Endothelial cell of umbilical vein (primary cell): Measurements from ENCODE around the gene ST8SIA1. TPM values are rescaled to one million over a fixed set of nuclear protein-coding genes. Genes with fewer than 3 reads are reported as not detected.

Source experiments
- BruUV-seq: library from RNA; stranded (reverse); fragments of 400-500 nt; replicated peaks from 2 replicates; lab custom pipeline; 2021; lab: Mats Ljungman, UMichigan
- CTCF ChIA-PET: fragments of 300-600, 350-600 bp; sonication (Branson Sonifier 250); formaldehyde crosslinking; loops from one replicate; lab custom pipeline; 2021; ENCODE audit warnings: antibody characterized with exemption, inconsistent platforms; lab: Charles Lee
- POLR2A ChIA-PET: fragments of 300-600, 350-600 bp; sonication (Branson Sonifier 250); formaldehyde crosslinking; loops from one replicate; lab custom pipeline; 2021; ENCODE audit warnings: antibody characterized with exemption, inconsistent platforms; lab: Charles Lee
- DNase-seq: peaks from one replicate; pipeline ENCODE4 v3.0.0-alpha.2; 2011; ENCODE audit warnings: low read depth, low spot score
- FAIRE-seq: peaks from 2 replicates; lab custom pipeline; 2011; peaks lifted over from hg19 to GRCh38; lab: Jason Lieb, UNC
- H2AFZ ChIP-seq: 2 replicates; pipeline ENCODE4 v1.6.0; 2012; ENCODE audit warnings: low read depth, low read length, control low read depth, inconsistent platforms
- H3K27ac ChIP-seq: 2 replicates; pipeline ENCODE4 v1.5.1; 2011; ENCODE audit warnings: low read depth, mild to moderate bottlenecking, control low read depth, low read length, moderate library complexity; ENCODE audit not compliant: insufficient read depth
- H3K27me3 ChIP-seq, 2 experiments: 2 replicates each; pipeline versions ENCODE4 v1.6.0 to v1.6.1; 2011; ENCODE audit warnings: low read length in 2 of 2, mixed read lengths in 1 of 2; ENCODE audit not compliant: control insufficient read depth in 2 of 2, insufficient read depth in 2 of 2
- H3K36me3 ChIP-seq, 2 experiments: 2 replicates in 1 of 2; 3 replicates in 1 of 2; pipeline ENCODE4 v1.5.1; 2011; ENCODE audit warnings: low read length in 2 of 2, mild to moderate bottlenecking in 1 of 2, moderate library complexity in 1 of 2; ENCODE audit not compliant: control insufficient read depth in 2 of 2, insufficient read depth in 2 of 2; ENCODE audit errors: extremely low read depth in 1 of 2
- H3K4me1 ChIP-seq: 3 replicates; pipeline ENCODE4 v1.5.1; 2011; ENCODE audit warnings: mild to moderate bottlenecking, low read length; ENCODE audit not compliant: control insufficient read depth, insufficient read depth; ENCODE audit errors: extremely low read depth
- H3K4me2 ChIP-seq: 2 replicates; pipeline ENCODE4 v1.6.1; 2011; ENCODE audit warnings: low read length, control low read depth, mixed read lengths; ENCODE audit not compliant: insufficient read depth
- H3K4me3 ChIP-seq, 3 experiments: fragments of 200-600 bp in 1 of 3; sonication (generic), shearing (Covaris generic) in 1 of 3; replicated peaks in 1 of 3; 2 replicates each; pipeline ENCODE4 v1.5.1; 2011 to 2016; ENCODE audit warnings: control low read depth in 3 of 3, low read length in 3 of 3, mild to moderate bottlenecking in 2 of 3, inconsistent platforms in 1 of 3, low read depth in 1 of 3, moderate library complexity in 1 of 3; ENCODE audit not compliant: insufficient read depth in 1 of 3
- H3K79me2 ChIP-seq: 2 replicates; pipeline ENCODE4 v1.6.0; 2012; ENCODE audit warnings: low read length, inconsistent platforms; ENCODE audit not compliant: control insufficient read depth, insufficient read depth
- H3K9ac ChIP-seq: replicated peaks from 2 replicates; pipeline ENCODE3; 2011; ENCODE audit warnings: low read length, control low read depth; ENCODE audit not compliant: insufficient read depth; ENCODE audit errors: extremely low read depth
- H3K9me1 ChIP-seq: replicated peaks from 3 replicates; pipeline ENCODE4 v1.6.0; 2011; ENCODE audit warnings: mild to moderate bottlenecking, low read length; ENCODE audit not compliant: control insufficient read depth, insufficient read depth; ENCODE audit errors: extremely low read depth
- H3K9me3 ChIP-seq: replicated peaks from 2 replicates; pipeline ENCODE4 v1.5.1; 2012; ENCODE audit warnings: low read length, inconsistent platforms; ENCODE audit not compliant: control insufficient read depth, insufficient read depth
- H4K20me1 ChIP-seq: replicated peaks from 2 replicates; pipeline ENCODE3; 2011; ENCODE audit warnings: mild to moderate bottlenecking, low read length; ENCODE audit not compliant: control insufficient read depth, insufficient read depth; ENCODE audit errors: extremely low read depth
- CTCF ChIP-seq, 2 donors: IDR thresholded peaks; 1 replicate in 1 of 2; 2 replicates in 1 of 2; pipeline ENCODE4 v1.5.1; 2011; ENCODE audit warnings: low read length in 2 of 2, mild to moderate bottlenecking in 2 of 2, moderate library complexity in 2 of 2, control low read depth in 1 of 2, inconsistent platforms in 1 of 2, low read depth in 1 of 2; ENCODE audit not compliant: insufficient read depth in 1 of 2; ENCODE audit errors: extremely low read depth in 1 of 2
- EZH2 ChIP-seq: IDR thresholded peaks from 2 replicates; pipeline ENCODE4 v1.6.1; 2012; ENCODE audit warnings: borderline replicate concordance, low read depth, mild to moderate bottlenecking, moderate library complexity, low read length, inconsistent platforms; ENCODE audit not compliant: severe bottlenecking
- FOS ChIP-seq: IDR thresholded peaks from 2 replicates; pipeline ENCODE4 v1.6.1; 2011; ENCODE audit warnings: mild to moderate bottlenecking, low read length, moderate library complexity, borderline replicate concordance; ENCODE audit not compliant: insufficient read depth
- GATA2 ChIP-seq: IDR thresholded peaks from 2 replicates; pipeline ENCODE4 v1.7.0; 2011; ENCODE audit warnings: low read depth, mild to moderate bottlenecking, moderate library complexity, mixed read lengths, low read length; ENCODE audit not compliant: insufficient read length, insufficient read depth
- JUN ChIP-seq: IDR thresholded peaks from 2 replicates; pipeline ENCODE4 v1.6.1; 2011; ENCODE audit warnings: borderline replicate concordance, low read depth; ENCODE audit not compliant: insufficient read length, insufficient read depth
- MAX ChIP-seq: IDR thresholded peaks from 2 replicates; pipeline ENCODE4 v1.6.1; 2011; ENCODE audit not compliant: insufficient read depth, insufficient read length
- MYC ChIP-seq: IDR thresholded peaks from one replicate; pipeline ENCODE4 v1.6.1; 2011; ENCODE audit warnings: mild to moderate bottlenecking, low read depth, low read length
- POLR2A ChIP-seq: IDR thresholded peaks from 2 replicates; pipeline ENCODE4 v1.6.1; 2012; ENCODE audit warnings: low read depth, mild to moderate bottlenecking, control low read depth, low read length
- POLR2AphosphoS5 ChIP-seq: IDR thresholded peaks from 2 replicates; pipeline ENCODE4 v1.6.1; 2012; ENCODE audit warnings: low read depth, mild to moderate bottlenecking, control low read depth, low read length, moderate library complexity; ENCODE audit not compliant: insufficient read depth
- dilution Hi-C: fragments of 300-500 bp; cut with MboI; formaldehyde crosslinking; loops from one replicate; pipeline ENCODE4 v1.15.0; 2019; ENCODE audit warnings: low sequenced_read_pairs; ENCODE audit not compliant: extremely low pct_ligation_motif_present
- intact Hi-C: fragments of 100-400 bp; cut with micrococcal nuclease; formaldehyde crosslinking; loops from one replicate; pipeline ENCODE4 v1.10.0; 2022
- polyA plus RNA-seq, 4 experiments: library from polyadenylated mRNA; depleted of rRNA in 3 of 4; stranded (reverse) in 3 of 4; unstranded in 1 of 4; fragments of >200 nt; gene quantifications; 2 replicates each; pipeline versions ENCODE4 v1.2.1 to v1.2.3, GENCODE V29; 2011 to 2012; ENCODE audit warnings: missing spikeins in 1 of 4
- total RNA-seq: library from RNA; stranded (reverse); gene quantifications from 2 replicates; pipeline ENCODE4 v1.2.3, GENCODE V29; 2021

The ST8SIA1 gene
- total and polyA plus RNA-seq, 2 donors (not counting 3 experiments of a cell fraction or from before 2014, with no cell fraction given), result not detected

- intact Hi-C loops (no loop called here), dilution Hi-C loops (no loop called here)
- Histone ChIP-seq H3K9ac (no peak overlapping the region), H3K27me3 (peaks cover 5 to 11% of the 10 kb centered on the region in 2 experiments), H3K4me3 (no peak overlapping the region), H3K4me2 (no peak overlapping the region), H3K79me2 (no peaks in the 10 kb centered on the region), H2AFZ (no peak overlapping the region), H4K20me1 (no peaks in the 10 kb centered on the region), H3K36me3 (no peaks in the 10 kb centered on the region), H3K9me3 (no peaks in the 10 kb centered on the region), H3K9me1 (no peaks in the 10 kb centered on the region), H3K4me1 (no peaks in the 10 kb centered on the region), H3K27ac (no peak overlapping the region)
- POLR2A ChIA-PET, result no interaction called here
- no peak for FAIRE-seq
- CTCF ChIA-PET, result no interaction called here
- DNase-seq, result no peak
- TF ChIP-seq JUN (no peak), CTCF (IDR thresholded peaks at IDR 0.05; ENCODE audit: extremely low read depth in 1 of 2, insufficient read depth in 1 of 2, low read depth in 1 of 2, low read length in 2 of 2) (no peak), GATA2 (no peak), MYC (no peak), POLR2AphosphoS5 (no peak), FOS (no peak), EZH2 (no peak), POLR2A (no peak), MAX (no peak)
- no TSS peak for BruUV-seq
Measured at GRCh38 chr12:22307811-22308210, 26.7 kb downstream of the ST8SIA1 start.
